GM10266 (cell line): ENCODE measurements around the gene ULK2.

Experiments
- DNase-seq: peaks from one replicate; pipeline ENCODE4 v3.0.0; 2012; ENCODE audit errors: extremely low spot score
- TF ChIP-seq, protein P1 (sequence below): IDR thresholded peaks from 2 replicates; pipeline ENCODE4 v1.5.1; 2012; ENCODE audit warnings: mild to moderate bottlenecking, low read depth; ENCODE audit not compliant: control insufficient read depth, insufficient read depth; ENCODE audit errors: missing control alignments

ULK2 gene

DNA sequence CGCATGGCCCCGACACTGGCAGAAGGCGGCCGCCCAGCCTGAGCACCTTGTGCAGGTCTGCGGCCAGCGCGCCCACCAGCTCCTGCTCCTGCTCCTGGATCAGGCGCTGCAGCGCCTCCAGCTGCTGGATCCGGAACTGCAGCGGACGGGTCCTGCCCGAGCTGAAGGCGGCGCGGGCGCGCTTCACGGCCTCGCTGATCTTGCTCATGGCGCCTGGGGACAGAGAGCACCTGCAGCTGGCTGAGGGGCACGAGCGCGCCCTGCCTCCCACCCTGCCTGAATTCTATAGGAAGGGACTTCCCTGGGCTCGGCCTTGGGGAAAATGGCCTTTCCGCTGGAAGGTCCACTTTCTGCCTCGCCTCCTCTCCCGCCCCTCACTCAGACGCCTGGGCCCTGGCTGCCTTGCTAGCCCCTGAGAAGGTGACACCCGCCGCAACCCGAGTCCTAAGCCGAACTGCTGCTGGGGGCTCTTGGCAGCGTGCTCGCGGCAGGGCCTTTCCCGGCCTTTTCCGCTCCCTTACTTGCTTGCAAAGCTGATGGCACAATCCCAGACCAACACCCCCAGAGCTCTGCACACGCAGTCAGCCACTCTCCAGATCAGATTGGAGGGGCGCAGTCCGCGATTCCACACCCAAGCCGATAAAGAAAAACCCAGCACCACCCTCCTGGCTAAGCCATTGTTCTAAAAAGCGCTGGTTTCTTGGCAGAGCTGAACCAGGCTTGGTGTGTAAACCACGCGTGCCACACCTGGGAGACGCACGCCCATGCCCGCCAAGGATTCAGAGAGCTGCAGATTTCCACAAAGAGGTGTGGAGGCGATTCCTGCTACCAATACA lies 122.6 kb downstream of the ULK2 start:
- DNase-seq, result peak; percentile 90
- TF ChIP-seq, protein P1, sequence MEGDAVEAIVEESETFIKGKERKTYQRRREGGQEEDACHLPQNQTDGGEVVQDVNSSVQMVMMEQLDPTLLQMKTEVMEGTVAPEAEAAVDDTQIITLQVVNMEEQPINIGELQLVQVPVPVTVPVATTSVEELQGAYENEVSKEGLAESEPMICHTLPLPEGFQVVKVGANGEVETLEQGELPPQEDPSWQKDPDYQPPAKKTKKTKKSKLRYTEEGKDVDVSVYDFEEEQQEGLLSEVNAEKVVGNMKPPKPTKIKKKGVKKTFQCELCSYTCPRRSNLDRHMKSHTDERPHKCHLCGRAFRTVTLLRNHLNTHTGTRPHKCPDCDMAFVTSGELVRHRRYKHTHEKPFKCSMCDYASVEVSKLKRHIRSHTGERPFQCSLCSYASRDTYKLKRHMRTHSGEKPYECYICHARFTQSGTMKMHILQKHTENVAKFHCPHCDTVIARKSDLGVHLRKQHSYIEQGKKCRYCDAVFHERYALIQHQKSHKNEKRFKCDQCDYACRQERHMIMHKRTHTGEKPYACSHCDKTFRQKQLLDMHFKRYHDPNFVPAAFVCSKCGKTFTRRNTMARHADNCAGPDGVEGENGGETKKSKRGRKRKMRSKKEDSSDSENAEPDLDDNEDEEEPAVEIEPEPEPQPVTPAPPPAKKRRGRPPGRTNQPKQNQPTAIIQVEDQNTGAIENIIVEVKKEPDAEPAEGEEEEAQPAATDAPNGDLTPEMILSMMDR, result peak; percentile 96

DNA sequence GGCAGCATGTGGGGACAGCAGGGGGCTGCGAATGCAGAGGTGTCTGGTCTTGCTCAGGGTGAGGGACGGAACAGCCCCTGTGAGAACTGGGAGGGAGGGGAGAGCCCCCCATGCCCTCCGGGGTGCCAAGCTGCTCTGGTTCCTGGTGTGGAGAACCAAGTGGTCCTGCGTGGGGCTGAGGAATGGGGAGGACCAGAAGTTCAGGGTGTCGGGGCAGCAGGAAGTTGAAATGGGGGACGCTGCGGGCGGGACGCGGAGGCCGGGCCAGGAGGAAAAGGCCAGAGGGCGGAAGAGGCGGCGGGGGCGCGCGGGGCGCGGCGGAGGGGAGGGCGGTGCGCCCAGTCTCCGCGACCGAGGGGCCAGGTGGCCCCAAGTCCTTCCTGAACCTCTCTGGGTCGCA lies 123.2 kb downstream of the ULK2 start:
- TF ChIP-seq, protein P1, result no peak
- no peak for DNase-seq

DNA sequence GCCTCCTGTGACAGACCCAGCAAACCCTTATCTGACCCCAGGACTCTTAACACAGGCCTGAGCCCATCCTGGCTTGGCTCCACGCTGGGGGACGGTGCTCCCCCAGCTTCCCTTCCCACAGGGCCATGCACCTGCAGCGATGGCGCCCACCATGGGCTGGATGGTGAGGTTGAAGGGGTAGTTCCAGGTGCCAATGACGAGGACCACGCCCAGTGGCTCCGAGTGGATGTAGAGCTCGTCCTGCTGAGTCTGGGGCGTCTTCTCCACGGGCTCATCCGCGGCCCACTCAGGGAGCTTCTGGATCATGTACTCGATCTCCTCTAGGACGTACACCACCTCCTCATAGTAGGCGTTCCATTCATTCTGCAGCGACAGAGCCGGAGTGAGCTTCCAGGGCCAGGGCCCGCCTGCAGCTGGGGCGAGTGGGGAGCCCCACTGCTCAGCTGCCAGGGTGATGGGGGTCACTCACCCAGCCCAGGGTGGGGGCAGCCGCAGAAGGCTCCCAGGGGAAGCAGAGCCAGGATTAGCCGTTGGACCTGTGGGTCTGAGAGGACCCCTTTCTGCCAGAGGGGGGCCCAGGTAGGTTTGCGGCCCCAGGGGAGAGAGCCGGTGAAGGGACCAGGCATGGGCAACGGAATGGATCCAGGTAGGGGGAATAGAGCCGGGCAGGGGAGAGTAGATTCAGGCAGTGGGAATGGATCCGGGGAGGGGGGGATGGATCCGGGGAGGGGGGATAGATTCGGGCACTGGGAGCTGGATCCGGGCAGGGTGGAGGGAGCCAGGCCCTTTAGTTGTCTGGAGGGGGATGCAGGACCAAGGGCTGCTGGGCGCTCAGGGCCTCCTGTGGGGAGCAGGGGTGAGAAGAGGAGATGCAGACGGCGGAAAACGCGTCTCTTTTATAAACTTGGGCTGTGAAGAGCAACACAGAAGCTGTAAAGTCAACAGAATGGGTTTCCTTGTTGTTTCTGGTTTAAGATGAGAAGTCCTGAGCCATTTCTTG lies 124.3 kb downstream of the ULK2 start:
- no peak for DNase-seq
- TF ChIP-seq, protein P1, result no peak

DNA sequence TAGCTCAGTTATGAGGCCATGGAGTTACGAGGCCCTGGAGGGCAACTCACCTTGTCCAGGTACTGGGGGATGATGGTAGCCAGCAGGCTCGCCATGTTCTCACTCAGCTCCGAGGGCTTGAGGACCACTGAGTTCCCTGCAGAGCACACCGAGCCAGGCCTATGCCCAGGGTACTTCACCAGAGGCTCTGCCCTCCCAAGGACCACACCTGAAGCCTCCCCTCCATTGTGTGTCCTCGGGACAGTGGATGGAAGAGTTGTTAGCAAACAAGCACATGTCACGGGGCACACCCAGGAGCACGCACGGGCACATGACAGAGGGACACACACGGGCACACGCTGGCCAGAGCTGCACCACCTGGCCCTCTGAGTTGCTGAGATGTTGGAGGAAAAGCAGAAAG lies 125.2 kb downstream of the ULK2 start:
- TF ChIP-seq, protein P1, result no peak
- DNase-seq, result no peak

DNA sequence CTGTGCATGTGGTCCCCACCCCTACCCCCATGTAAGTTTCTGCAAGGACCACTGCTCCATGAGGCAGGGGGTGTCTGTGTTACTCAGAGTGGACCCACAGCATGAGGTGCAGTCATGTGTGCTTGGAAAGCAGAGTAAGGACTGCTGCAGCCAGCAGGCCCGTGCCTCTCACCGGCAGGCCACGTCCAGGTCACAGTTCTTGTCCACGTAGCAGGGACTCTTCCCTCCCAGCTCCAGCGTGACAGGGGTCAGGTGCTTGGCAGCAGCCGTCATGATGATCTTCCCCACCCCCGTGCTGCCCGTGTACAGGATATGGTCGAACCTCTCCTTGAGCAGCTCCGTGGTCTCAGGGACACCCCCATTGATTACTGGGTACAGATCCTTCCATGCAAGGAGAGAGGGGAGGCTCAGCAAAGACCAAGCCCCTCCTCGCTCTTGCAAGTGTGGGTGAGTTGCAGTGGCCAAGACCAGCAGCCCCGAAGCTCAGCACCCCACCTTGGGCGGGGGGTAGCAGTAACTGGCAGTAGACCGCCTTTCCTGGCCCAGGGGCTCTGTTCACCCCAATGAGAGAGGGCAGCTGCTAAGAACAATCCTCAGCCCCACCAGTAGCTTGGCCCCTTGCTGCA lies 125.8 kb downstream of the ULK2 start:
- TF ChIP-seq, protein P1, result no peak
- no peak for DNase-seq

DNA sequence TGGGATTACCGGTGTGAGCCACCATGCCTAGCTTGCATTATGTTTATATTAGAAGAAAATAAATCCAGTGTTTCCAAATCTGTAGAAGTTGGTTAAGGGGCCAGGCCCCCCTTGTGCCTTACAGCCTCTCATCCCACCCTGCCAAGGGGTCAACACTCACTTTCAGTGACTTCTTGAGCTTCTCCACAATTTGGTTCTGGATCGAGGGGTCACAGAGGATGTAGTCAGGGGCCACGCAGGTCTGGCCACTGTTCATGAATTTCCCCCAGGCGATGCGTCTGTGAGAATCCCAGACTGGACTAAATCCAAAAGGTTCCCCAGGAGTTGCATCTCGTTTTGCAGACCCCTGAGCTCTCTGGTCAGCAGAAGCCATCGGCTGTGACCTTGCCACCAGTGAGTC lies 126.8 kb downstream of the ULK2 start:
- DNase-seq, result no peak
- TF ChIP-seq, protein P1, result no peak
